Upper lobe of right lung (tissue), 1 donor: Measurements from ENCODE around the gene MAGI2. TPM values are rescaled to one million over a fixed set of nuclear protein-coding genes. Genes with fewer than 3 reads are reported as not detected.

ENCODE experiments used
- ATAC-seq: fragments of 200-7000 bp; cut with Tn5 transposase; one replicate; pipeline ENCODE4 v1.9.1; 2020; ENCODE audit warnings: mild to moderate bottlenecking, moderate library complexity
- DNase-seq: peaks from one replicate; pipeline ENCODE4 v3.0.0-alpha.2; 2020
- H3K27ac ChIP-seq: fragments of 200-600 bp; one replicate; pipeline ENCODE4 v1.8.0; 2022
- H3K27me3 ChIP-seq: fragments of 200-600 bp; one replicate; pipeline ENCODE4 v1.8.0; 2022; ENCODE audit warnings: mild to moderate bottlenecking
- H3K36me3 ChIP-seq: fragments of 200-600 bp; one replicate; pipeline ENCODE4 v1.8.0; 2022
- H3K4me1 ChIP-seq: fragments of 200-600 bp; one replicate; pipeline ENCODE4 v1.8.0; 2022
- H3K4me3 ChIP-seq: fragments of 200-600 bp; one replicate; pipeline ENCODE4 v1.8.0; 2022; ENCODE audit warnings: mild to moderate bottlenecking
- H3K9me3 ChIP-seq: fragments of 200-600 bp; one replicate; pipeline ENCODE4 v1.8.0; 2022
- intact Hi-C: fragments of 100-400 bp; cut with DNase I; formaldehyde crosslinking; loops from one replicate; pipeline ENCODE4 v1.11.0; 2022
- total RNA-seq: library from RNA; stranded (reverse); fragmentation: NEBNext Ultra II Directional; extraction: Animal tissue kit (Norgen Biotek cat#: 25700); gene quantifications from one replicate; pipeline ENCODE4 v1.2.1, GENCODE V29; 2021
- TF ChIP-seq, protein P1 (sequence below): fragments of 200-600 bp; IDR thresholded peaks from one replicate; pipeline ENCODE4 v1.8.0; 2022; ENCODE audit warnings: antibody characterized with exemption
- donor health status: DM: no; HTN: yes; CAD: no; lungs with severe emphysema.

Gene MAGI2
- total RNA-seq, 1 donor from 2014 or later, result 12.8 TPM

DNA sequence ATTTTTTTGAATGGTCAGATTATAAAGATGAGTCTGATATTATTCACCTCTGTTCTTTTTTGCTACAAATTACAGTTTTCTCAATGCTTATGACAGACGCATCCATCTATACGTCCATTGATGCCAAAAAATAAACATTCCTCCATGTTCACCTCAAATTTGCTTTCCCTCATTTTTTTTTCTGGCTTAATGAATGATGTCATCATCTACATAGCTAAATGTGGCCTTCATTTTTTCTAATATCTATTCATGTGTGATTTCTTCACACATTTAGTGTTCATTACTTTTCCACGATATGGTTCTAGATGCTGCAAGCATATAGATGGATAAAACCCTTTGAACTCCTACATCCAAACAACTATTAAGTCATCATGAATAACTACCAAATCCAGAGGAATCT is 163.1 kb downstream of the MAGI2 start:
- H3K4me3 ChIP-seq, result no peak overlapping the region
- DNase-seq (no peak), ATAC-seq (no peak)
- no peaks in the 10 kb centered on the region for H3K36me3 ChIP-seq
- H3K9me3 ChIP-seq, result no peaks in the 10 kb centered on the region
- intact Hi-C loops, result no loop called here
- H3K27me3 ChIP-seq, result no peaks in the 10 kb centered on the region
- TF ChIP-seq, protein P1, sequence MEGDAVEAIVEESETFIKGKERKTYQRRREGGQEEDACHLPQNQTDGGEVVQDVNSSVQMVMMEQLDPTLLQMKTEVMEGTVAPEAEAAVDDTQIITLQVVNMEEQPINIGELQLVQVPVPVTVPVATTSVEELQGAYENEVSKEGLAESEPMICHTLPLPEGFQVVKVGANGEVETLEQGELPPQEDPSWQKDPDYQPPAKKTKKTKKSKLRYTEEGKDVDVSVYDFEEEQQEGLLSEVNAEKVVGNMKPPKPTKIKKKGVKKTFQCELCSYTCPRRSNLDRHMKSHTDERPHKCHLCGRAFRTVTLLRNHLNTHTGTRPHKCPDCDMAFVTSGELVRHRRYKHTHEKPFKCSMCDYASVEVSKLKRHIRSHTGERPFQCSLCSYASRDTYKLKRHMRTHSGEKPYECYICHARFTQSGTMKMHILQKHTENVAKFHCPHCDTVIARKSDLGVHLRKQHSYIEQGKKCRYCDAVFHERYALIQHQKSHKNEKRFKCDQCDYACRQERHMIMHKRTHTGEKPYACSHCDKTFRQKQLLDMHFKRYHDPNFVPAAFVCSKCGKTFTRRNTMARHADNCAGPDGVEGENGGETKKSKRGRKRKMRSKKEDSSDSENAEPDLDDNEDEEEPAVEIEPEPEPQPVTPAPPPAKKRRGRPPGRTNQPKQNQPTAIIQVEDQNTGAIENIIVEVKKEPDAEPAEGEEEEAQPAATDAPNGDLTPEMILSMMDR, result no peak
- H3K4me1 ChIP-seq, result no peaks in the 10 kb centered on the region
- H3K27ac ChIP-seq, result no peak overlapping the region

GRCh38 chr7:79288655-79289054 is 164.8 kb downstream of the MAGI2 start:
- no peak for DNase-seq
- H3K4me3 ChIP-seq, result no peak overlapping the region
- H3K4me1 ChIP-seq, result no peaks in the 10 kb centered on the region
- H3K36me3 ChIP-seq, result no peaks in the 10 kb centered on the region
- ATAC-seq, result no peak
- no peaks in the 10 kb centered on the region for H3K9me3 ChIP-seq
- H3K27me3 ChIP-seq, result no peaks in the 10 kb centered on the region
- intact Hi-C loops, result no loop called here
- H3K27ac ChIP-seq, result no peak overlapping the region
- TF ChIP-seq, protein P1, result no peak

DNA sequence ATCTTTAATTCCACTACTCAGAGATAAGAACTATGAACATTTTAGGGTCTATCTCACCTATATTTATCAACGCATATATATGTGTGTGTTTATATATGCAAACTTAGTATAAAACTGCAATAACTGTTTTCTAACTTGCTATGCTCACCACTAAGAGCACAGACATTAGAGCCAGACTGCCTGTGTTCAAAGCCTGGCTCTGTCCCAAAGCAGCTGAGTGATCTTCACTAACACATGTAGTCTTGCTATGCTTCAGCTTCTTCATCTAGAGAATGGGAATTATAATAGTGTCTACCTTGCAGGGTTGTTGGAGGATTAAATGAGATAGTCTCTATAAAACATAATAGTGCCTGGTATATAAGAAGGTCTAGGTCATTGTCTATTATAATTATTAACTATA is 165.5 kb downstream of the MAGI2 start:
- Histone ChIP-seq H3K27me3 (no peaks in the 10 kb centered on the region), H3K27ac (no peak overlapping the region), H3K4me1 (no peaks in the 10 kb centered on the region), H3K9me3 (no peaks in the 10 kb centered on the region), H3K4me3 (no peak overlapping the region), H3K36me3 (no peaks in the 10 kb centered on the region)
- intact Hi-C loops, result no loop called here
- TF ChIP-seq, protein P1, result no peak
- ATAC-seq, result no peak
- no peak for DNase-seq

GRCh38 chr7:79286181-79286580 is 167.3 kb downstream of the MAGI2 start:
- intact Hi-C loops, result no loop called here

DNA sequence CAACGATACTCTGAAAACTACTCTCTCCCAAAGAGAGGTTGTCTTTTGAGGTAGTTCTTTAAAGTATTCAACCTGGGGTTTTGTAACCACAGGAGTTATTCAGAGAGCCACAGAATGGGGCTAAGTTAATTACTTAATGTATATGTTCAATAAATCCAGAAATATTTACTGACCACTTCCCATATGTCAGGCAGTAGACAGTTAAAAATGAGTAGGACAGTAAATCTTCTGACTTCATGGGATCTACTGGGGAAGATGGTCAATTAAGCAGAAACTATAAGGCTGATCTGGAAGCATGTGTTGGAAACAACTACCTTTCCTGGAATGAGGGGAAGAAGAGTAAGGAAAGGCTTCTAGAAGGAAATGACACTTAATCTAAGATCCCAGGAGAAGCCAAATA is 167.7 kb downstream of the MAGI2 start:
- Histone ChIP-seq H3K27ac (no peak overlapping the region), H3K9me3 (no peaks in the 10 kb centered on the region), H3K4me3 (no peak overlapping the region), H3K4me1 (no peaks in the 10 kb centered on the region), H3K27me3 (no peaks in the 10 kb centered on the region), H3K36me3 (no peaks in the 10 kb centered on the region)
- DNase-seq (no peak), ATAC-seq (no peak)
- TF ChIP-seq, protein P1, result no peak
- intact Hi-C loops, result no loop called here

More at GRCh38 chr7:79286181-79286580, 167.3 kb downstream of the MAGI2 start:
- Histone ChIP-seq H3K27me3 (no peaks in the 10 kb centered on the region), H3K4me3 (no peak overlapping the region), H3K9me3 (no peaks in the 10 kb centered on the region), H3K36me3 (no peaks in the 10 kb centered on the region), H3K27ac (no peak overlapping the region), H3K4me1 (no peaks in the 10 kb centered on the region)
- ATAC-seq (no peak), DNase-seq (no peak)
- TF ChIP-seq, protein P1, result no peak

GRCh38 chr7:79284211-79284610 is 169.3 kb downstream of the MAGI2 start:
- Histone ChIP-seq H3K4me3 (no peak overlapping the region), H3K9me3 (no peaks in the 10 kb centered on the region), H3K36me3 (no peaks in the 10 kb centered on the region), H3K4me1 (no peaks in the 10 kb centered on the region), H3K27me3 (no peaks in the 10 kb centered on the region), H3K27ac (no peak overlapping the region)
- no peak for DNase-seq
- TF ChIP-seq, protein P1, result no peak
- no peak for ATAC-seq
- intact Hi-C loops, result no loop called here
